DND-41 (cell line): ENCODE data around the gene FHIT.

ENCODE experiments used
- EZH2 ChIP-seq: IDR thresholded peaks from 3 replicates; pipeline ENCODE4 v1.6.1; 2012; ENCODE audit warnings: borderline replicate concordance, low read depth, mild to moderate bottlenecking, moderate library complexity, low read length, inconsistent platforms; ENCODE audit not compliant: severe bottlenecking
- TF ChIP-seq, protein P1 (sequence below): IDR thresholded peaks from 2 replicates; pipeline ENCODE4 v1.5.1; 2012; ENCODE audit warnings: borderline replicate concordance, low read length, moderate library complexity, mild to moderate bottlenecking; ENCODE audit not compliant: poor library complexity, severe bottlenecking; ENCODE audit errors: extremely low read depth

DNA sequence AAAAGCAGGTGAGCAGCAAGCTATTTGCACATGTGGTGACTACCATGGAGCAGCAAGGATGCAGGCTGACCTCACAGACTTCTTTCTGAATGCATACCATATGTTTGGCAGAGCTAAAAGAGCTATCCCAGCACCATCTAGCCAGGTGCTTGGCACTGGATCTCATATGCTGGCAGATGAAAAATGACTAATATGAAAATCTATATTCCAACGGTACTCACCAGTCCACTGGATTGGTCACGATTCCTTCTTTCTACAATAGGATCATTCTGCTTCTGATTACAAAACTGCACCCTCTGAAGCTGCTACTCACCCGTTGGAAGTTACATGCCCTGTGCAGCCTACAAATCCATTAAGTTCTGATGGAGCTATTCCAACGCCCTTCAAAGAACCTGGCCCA lies 1487.1 kb downstream of the FHIT start:
- TF ChIP-seq, protein P1, sequence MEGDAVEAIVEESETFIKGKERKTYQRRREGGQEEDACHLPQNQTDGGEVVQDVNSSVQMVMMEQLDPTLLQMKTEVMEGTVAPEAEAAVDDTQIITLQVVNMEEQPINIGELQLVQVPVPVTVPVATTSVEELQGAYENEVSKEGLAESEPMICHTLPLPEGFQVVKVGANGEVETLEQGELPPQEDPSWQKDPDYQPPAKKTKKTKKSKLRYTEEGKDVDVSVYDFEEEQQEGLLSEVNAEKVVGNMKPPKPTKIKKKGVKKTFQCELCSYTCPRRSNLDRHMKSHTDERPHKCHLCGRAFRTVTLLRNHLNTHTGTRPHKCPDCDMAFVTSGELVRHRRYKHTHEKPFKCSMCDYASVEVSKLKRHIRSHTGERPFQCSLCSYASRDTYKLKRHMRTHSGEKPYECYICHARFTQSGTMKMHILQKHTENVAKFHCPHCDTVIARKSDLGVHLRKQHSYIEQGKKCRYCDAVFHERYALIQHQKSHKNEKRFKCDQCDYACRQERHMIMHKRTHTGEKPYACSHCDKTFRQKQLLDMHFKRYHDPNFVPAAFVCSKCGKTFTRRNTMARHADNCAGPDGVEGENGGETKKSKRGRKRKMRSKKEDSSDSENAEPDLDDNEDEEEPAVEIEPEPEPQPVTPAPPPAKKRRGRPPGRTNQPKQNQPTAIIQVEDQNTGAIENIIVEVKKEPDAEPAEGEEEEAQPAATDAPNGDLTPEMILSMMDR: no peak
- TF ChIP-seq EZH2: no peak
